Suprapubic skin (tissue), 3 donors: Measurements from ENCODE around the gene IMPA2.

Source experiments
- CTCF ChIP-seq, 2 donors: fragments of 200-600 bp in 1 of 2; fragments of 450-650 bp in 1 of 2; sonication (generic) in 1 of 2; IDR thresholded peaks; one replicate each; pipeline ENCODE4 v1.5.1; 2016 to 2019; ENCODE audit warnings: antibody characterized with exemption in 2 of 2, mild to moderate bottlenecking in 1 of 2, moderate library complexity in 1 of 2
- POLR2AphosphoS5 ChIP-seq, 3 donors: sonication (generic); formaldehyde crosslinking; IDR thresholded peaks; one replicate each; pipeline ENCODE4 v1.6.1; 2017; ENCODE audit warnings: antibody characterized with exemption in 3 of 3

GRCh38 chr18:12018861-12019260, 37.6 kb downstream of the IMPA2 start:
- TF ChIP-seq POLR2AphosphoS5 (IDR thresholded peaks at IDR 0.05) (no peak), CTCF (IDR thresholded peaks at IDR 0.05) (no peak)
